ENCODE measurements around the gene GNGT1. TPM values are rescaled to one million over a fixed set of nuclear protein-coding genes. Genes with fewer than 3 reads are reported as not detected.
"Not testable (repeated sequence)": the region's sequence is repeated elsewhere in the genome, so short reads cannot be mapped to it uniquely, and the experiment has no call there.

Gene GNGT1
- total RNA-seq, 1 donor from 2014 or later = not detected

DNA sequence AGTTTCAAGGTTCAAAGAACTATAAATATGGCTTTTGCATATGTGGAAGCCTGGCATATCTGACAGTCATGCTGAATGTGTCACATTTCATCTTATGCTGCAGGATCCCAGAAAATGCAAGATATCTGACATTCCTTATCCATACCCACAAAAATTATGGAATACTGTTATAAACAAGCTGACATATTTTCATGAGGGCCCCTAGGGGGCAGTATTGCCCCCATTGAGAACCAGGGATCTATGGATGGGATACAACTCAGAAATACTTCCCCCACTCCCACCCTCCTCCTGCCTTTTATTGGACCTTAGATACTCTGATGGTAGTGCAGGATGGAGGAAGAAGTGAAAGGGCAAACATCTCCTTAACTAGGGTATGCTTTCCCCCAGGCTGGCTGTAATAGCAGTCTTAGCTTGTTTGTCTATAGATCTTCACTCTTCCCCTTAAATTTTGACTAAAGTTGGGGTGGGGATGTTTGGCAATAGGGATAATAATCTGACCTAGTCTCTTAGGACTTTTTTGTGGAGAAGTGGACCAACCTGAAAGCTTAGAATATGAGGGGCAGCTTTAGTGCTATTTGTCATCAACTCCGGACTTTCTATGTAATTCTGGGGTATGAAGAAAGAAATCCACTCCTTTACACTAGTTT is 3.5 kb upstream of the GNGT1 start:
- H3K4me3 ChIP-seq (ENCODE audit: low read depth, low read length) = no peak overlapping the region
- TF ChIP-seq, protein P1, sequence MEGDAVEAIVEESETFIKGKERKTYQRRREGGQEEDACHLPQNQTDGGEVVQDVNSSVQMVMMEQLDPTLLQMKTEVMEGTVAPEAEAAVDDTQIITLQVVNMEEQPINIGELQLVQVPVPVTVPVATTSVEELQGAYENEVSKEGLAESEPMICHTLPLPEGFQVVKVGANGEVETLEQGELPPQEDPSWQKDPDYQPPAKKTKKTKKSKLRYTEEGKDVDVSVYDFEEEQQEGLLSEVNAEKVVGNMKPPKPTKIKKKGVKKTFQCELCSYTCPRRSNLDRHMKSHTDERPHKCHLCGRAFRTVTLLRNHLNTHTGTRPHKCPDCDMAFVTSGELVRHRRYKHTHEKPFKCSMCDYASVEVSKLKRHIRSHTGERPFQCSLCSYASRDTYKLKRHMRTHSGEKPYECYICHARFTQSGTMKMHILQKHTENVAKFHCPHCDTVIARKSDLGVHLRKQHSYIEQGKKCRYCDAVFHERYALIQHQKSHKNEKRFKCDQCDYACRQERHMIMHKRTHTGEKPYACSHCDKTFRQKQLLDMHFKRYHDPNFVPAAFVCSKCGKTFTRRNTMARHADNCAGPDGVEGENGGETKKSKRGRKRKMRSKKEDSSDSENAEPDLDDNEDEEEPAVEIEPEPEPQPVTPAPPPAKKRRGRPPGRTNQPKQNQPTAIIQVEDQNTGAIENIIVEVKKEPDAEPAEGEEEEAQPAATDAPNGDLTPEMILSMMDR (conservative IDR thresholded peaks at IDR 0.05; ENCODE audit: low read depth, low read length) = peak; percentile 95
- no peak for DNase-seq (ENCODE audit: low read depth)

DNA sequence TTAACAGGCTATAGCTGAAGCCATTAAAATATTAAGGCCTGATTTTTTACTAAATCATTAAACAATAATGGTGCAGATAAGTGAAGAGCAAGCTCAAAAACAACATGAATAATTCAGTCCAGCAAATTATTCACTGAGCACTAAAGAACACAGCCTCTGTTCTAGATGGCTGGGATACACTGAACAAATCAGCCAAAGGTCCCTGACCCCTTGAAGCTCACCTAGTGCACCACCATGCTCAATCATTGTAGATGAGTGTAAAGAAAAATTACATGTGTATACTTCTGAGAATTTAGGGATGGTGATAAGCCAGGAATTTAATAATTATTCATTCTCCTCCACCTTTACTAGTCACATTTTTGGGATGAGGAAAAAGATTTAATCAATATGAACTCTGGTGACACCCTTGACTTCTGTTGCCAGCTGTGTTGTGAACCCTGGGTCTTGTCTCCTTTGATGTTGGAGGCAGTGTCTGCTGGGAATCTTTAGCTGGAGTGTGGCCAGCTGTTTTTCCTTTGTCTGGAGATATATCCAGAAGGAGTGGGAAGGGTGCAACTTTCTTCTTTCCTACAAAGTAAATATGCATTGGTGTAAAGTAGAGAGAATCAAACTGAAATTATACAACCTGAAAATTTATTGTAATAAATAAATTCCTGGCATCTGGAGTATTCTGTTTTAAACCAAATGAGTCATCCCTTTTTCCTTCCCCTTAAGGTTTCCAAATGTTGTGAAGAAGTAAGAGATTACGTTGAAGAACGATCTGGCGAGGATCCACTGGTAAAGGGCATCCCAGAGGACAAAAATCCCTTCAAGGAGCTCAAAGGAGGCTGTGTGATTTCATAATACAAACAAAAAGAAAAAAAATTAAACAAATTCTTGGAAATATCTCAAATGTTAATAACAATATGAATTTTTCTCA is 4.0 kb downstream of the GNGT1 start:
- DNase-seq (ENCODE audit: low read depth) = no peak
- TF ChIP-seq, protein P1 (conservative IDR thresholded peaks at IDR 0.05; ENCODE audit: low read depth, low read length) = no peak
- H3K4me3 ChIP-seq (ENCODE audit: low read depth, low read length) = no peak overlapping the region

DNA sequence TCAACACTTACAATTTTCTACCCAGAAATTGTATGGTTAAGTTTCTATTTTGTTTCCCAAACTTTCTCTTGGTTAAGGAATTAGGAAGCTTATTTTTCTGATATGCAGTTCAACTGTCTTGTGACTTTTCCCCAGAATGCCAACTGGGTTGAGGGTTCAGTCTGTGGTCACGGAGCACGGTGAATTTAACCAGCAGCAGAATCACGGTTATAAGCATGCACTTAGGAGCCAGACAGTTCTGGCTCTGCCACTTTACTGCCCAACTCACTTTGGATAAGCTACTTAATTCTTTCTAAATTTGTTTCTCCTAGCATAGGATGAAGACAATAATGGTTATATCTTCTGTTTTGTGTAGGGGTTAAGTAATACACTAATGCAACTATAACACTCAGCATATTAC is 4.9 kb downstream of the GNGT1 start:
- not testable (repeated sequence) for H3K4me3 ChIP-seq (ENCODE audit: low read depth, low read length); DNase-seq (ENCODE audit: low read depth)

DNA sequence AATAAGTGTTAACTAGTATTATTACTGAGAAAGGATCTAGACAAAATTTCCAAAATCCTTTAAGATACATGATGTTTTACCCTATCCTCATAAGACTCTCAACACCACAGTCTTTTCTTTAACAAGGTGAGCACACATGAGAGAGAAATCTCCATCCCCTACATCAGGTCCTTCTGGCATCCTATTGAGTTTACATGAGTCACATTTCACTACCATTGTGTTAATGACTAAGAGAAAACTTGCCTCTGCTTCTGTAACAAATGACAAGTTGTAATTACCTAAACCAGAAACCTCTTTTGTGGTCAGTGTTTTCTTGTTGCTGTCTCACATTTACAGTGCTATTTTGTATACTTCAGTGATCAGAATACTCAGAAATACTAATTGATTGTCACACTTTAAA is 5.3 kb downstream of the GNGT1 start:
- DNase-seq (ENCODE audit: low read depth); H3K4me3 ChIP-seq (ENCODE audit: low read depth, low read length): not testable (repeated sequence)

DNA sequence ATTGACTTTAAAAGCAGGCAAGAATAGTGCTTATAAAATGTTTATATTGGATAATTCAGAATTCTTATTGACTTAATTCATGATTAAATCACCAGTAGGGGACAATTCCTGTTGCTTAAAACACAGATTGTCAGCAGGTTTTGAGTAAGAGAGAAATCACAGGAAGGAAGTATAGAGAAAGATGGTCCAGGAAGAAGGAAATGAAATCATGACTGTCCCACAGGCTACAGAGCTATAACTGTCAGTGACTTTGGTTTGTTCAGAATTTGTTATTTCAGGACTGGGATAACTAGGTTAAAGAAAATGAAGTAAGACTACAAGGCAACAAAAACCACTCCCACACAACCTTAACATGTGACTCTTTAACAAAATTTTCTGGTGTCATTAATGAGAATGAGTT is 6.8 kb downstream of the GNGT1 start:
- TF ChIP-seq, protein P1 (conservative IDR thresholded peaks at IDR 0.05; ENCODE audit: low read depth, low read length) = no peak
- no peak overlapping the region for H3K4me3 ChIP-seq (ENCODE audit: low read depth, low read length)
- DNase-seq (ENCODE audit: low read depth) = no peak

DNA sequence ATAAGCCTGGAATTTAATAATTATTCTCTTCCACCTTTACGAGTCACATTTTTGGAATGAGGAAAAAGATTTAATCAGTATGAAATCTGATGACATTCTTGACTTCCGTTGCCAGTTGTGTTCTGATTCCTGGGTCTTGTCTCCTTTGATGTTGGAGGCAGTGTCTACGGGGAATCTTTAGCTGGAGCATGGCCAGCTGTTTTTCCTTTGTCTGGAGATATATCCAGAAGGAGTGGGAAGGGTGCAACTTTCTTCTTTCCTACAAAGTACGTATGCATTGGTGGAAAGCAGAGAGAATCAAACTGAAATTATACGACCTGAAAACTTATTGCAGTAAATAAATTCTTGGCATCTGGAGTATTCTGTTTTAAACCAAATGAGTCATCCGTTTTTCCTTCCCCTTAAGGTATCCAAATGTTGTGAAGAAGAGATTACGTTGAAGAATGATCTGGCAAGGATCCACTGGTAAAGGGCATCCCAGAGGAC is 8.3 kb downstream of the GNGT1 start:
- DNase-seq (ENCODE audit: low read depth) = no peak
- TF ChIP-seq, protein P1 (conservative IDR thresholded peaks at IDR 0.05; ENCODE audit: low read depth, low read length) = no peak
- H3K4me3 ChIP-seq (ENCODE audit: low read depth, low read length) = no peak overlapping the region

DNA sequence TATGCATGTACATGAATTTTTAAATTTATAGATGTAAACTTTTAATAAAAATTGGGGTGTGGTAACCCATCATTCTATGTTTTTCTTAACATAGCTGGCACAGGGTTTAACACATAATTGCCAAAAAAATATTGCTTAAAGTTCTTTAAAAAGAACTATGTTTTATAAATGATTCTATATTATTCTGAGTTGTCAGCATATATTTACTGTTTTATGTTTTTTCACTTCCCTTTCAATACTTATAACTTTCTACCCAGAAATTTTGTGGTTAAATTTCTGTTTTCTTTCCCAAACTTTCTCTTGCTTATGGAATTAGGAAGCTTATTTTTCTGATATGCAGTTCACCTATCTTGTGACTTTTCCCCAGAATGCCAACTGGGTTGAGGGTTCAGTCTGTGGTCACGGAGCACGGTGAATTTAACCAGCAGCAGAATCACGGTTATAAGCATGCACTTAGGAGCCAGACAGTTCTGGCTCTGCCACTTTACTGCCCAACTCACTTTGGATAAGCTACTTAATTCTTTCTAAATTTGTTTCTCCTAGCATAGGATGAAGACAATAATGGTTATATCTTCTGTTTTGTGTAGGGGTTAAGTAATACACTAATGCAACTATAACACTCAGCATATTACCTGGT is 9.0 kb downstream of the GNGT1 start:
- not testable (repeated sequence) for H3K4me3 ChIP-seq (ENCODE audit: low read depth, low read length); DNase-seq (ENCODE audit: low read depth)

DNA sequence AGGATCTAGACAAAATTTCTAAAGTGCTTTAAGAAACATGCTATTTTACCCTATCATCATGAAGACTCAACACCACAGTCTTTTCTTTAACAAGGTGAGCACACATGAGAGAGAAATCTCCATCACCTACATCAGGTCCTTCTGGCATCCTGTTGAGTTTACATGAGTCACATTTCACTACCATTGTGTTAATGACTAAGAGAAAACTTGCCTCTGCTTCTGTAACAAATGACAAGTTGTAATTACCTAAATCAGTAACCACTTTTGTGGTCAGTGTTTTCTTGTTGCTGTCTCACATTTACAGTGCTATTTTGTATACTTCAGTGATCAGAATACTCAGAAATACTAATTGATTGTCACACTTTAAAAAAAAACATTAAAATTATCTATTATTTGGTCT is 9.5 kb downstream of the GNGT1 start:
- not testable (repeated sequence) for H3K4me3 ChIP-seq (ENCODE audit: low read depth, low read length); DNase-seq (ENCODE audit: low read depth)

DNA sequence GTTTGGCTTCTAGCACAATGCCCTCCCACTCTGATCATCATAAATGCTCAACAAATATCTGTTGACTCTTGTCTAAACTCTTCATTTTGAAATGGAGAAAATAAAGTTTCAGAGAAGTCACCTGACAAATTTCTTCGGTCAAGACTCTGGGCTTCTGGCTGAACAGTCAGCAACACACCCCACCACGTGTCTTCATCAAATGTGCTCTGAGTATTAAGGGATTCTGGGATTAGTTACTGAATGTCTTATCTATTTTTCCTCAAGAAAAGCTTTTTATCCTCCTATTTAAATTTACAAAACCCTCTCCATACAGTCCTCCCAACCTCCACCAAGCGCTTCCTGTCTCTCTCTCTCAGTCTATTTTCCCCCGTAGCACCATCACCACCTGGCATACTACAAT is 9.9 kb downstream of the GNGT1 start:
- DNase-seq (ENCODE audit: low read depth); H3K4me3 ChIP-seq (ENCODE audit: low read depth, low read length): not testable (repeated sequence)
